ENCODE data around the gene PLEKHM2.

PLEKHM2 gene

DNA sequence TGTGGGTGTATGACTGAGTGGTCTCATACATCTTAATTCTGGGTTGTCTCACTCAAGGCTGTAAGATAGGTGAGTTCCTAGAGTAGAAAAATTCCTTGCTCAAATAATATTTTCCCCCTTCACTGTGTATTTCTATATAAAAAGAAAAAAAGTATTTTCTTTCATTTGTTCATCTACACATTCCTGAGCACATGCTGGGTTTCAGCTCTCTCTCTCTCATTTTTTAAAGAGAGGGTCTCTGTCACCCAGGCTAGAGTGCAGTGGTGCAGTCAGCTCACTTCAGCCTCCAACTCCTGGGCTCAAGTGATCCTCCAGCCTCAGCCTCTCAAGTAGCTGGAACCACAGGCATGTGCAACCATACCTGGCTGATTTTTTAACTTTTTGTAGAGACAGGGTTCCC, 44.9 kb upstream of the PLEKHM2 start:
- H3K18ac ChIP-seq (ENCODE audit: low read length) = no peak overlapping the region
- no peak overlapping the region for H3K23ac ChIP-seq (ENCODE audit: low read depth, low read length, poor library complexity)
- no peaks in the 10 kb centered on the region for H3K4me1 ChIP-seq (ENCODE audit: control insufficient read depth in 2 of 2, insufficient read depth in 1 of 2, low read depth in 1 of 2, low read length in 2 of 2)
- H2BK12ac ChIP-seq (ENCODE audit: low read length) = no peak overlapping the region
- peaks cover 45 to 96% of the 10 kb centered on the region in 2 donors for H3K36me3 ChIP-seq (replicated peaks in 1 of 2; ENCODE audit: control insufficient read depth in 2 of 2, insufficient read depth in 2 of 2, low read length in 2 of 2)
- H2BK5ac ChIP-seq (ENCODE audit: low read length) = no peak overlapping the region
- H4K91ac ChIP-seq (ENCODE audit: low read depth, low read length, poor library complexity) = no peak overlapping the region
- no peak for DNase-seq (ENCODE audit: low spot score)
- no peak overlapping the region for H3K4me2 ChIP-seq (ENCODE audit: insufficient read depth, low read length, poor library complexity, severe bottlenecking)
- no peak overlapping the region for H3K4ac ChIP-seq (ENCODE audit: low read length)
- H3K27ac ChIP-seq (replicated peaks; ENCODE audit: low read length) = no peak overlapping the region
- H3K14ac ChIP-seq (ENCODE audit: low read length) = no peak overlapping the region
- peaks cover 0 to 2% (median 0%) of the 10 kb centered on the region in 3 experiments for H3K27me3 ChIP-seq (ENCODE audit: control insufficient read depth in 3 of 3, insufficient read depth in 3 of 3, low read depth in 1 of 3, low read length in 3 of 3)
- H2AK5ac ChIP-seq (ENCODE audit: low read depth, low read length) = no peak overlapping the region
- no peak overlapping the region for H4K8ac ChIP-seq (ENCODE audit: low read depth, low read length)
- no peaks in the 10 kb centered on the region for H3K9me3 ChIP-seq (replicated peaks in 1 of 2; ENCODE audit: control insufficient read depth in 2 of 2, insufficient read depth in 1 of 2, low read depth in 1 of 2, low read length in 2 of 2)
- no peaks in the 10 kb centered on the region for H3K79me1 ChIP-seq (ENCODE audit: low read depth, low read length)
- H2AFZ ChIP-seq (ENCODE audit: low read length) = no peak overlapping the region
- no peak overlapping the region for H2BK120ac ChIP-seq (ENCODE audit: low read depth, low read length)
- H2BK15ac ChIP-seq (ENCODE audit: low read length) = no peak overlapping the region
- H3K4me3 ChIP-seq (ENCODE audit: low read length in 2 of 2) = no peak overlapping the region
- H3K9ac ChIP-seq (ENCODE audit: low read depth, low read length, poor library complexity) = no peak overlapping the region

DNA sequence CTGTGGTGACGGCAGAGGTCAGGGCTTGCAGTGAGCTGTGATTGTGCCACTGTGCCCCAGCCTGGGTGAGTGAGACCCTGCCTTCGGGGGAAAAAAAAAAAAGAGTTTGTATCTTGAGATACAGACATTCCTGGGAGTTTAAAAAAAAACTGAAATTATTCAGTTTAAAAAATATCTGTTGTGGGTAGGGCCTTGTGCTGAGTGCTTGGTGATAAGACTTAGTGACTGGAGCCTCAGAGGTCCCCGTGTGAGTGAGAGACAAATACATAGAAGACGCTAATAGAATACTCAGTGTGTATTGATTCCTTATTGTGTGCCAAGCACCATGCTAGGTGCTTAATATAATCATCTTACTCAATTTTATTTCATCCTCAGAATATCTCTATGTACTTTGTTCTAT, 44.2 kb upstream of the PLEKHM2 start:
- no peaks in the 10 kb centered on the region for H3K4me1 ChIP-seq (ENCODE audit: control insufficient read depth in 2 of 2, insufficient read depth in 1 of 2, low read depth in 1 of 2, low read length in 2 of 2)
- no CpG with 5 or more reads among the region's 4 CpGs for WGBS, 2 donors (ENCODE audit: extremely low coverage in 2 of 2, insufficient read length in 2 of 2, insufficient replicate concordance in 1 of 2)
- no peak overlapping the region for H3K4me2 ChIP-seq (ENCODE audit: insufficient read depth, low read length, poor library complexity, severe bottlenecking)
- H2BK15ac ChIP-seq (ENCODE audit: low read length) = no peak overlapping the region
- H3K27ac ChIP-seq (replicated peaks; ENCODE audit: low read length) = no peak overlapping the region
- no peak overlapping the region for H2AK5ac ChIP-seq (ENCODE audit: low read depth, low read length)
- no peak overlapping the region for H2AFZ ChIP-seq (ENCODE audit: low read length)
- H3K14ac ChIP-seq (ENCODE audit: low read length) = no peak overlapping the region
- H4K8ac ChIP-seq (ENCODE audit: low read depth, low read length) = no peak overlapping the region
- no peak overlapping the region for H2BK12ac ChIP-seq (ENCODE audit: low read length)
- H3K79me1 ChIP-seq (ENCODE audit: low read depth, low read length) = no peaks in the 10 kb centered on the region
- H3K4me3 ChIP-seq (ENCODE audit: low read length in 2 of 2) = no peak overlapping the region
- peaks cover 42 to 92% of the 10 kb centered on the region in 2 donors for H3K36me3 ChIP-seq (replicated peaks in 1 of 2; ENCODE audit: control insufficient read depth in 2 of 2, insufficient read depth in 2 of 2, low read length in 2 of 2)
- no peaks in the 10 kb centered on the region for H3K9me3 ChIP-seq (replicated peaks in 1 of 2; ENCODE audit: control insufficient read depth in 2 of 2, insufficient read depth in 1 of 2, low read depth in 1 of 2, low read length in 2 of 2)
- H2BK120ac ChIP-seq (ENCODE audit: low read depth, low read length) = no peak overlapping the region
- no peak overlapping the region for H4K91ac ChIP-seq (ENCODE audit: low read depth, low read length, poor library complexity)
- H3K4ac ChIP-seq (ENCODE audit: low read length) = no peak overlapping the region
- H3K9ac ChIP-seq (ENCODE audit: low read depth, low read length, poor library complexity) = no peak overlapping the region
- H3K23ac ChIP-seq (ENCODE audit: low read depth, low read length, poor library complexity) = no peak overlapping the region
- peaks cover 0 to 2% (median 0%) of the 10 kb centered on the region in 3 experiments for H3K27me3 ChIP-seq (ENCODE audit: control insufficient read depth in 3 of 3, insufficient read depth in 3 of 3, low read depth in 1 of 3, low read length in 3 of 3)
- no peak overlapping the region for H3K18ac ChIP-seq (ENCODE audit: low read length)
- no peak overlapping the region for H2BK5ac ChIP-seq (ENCODE audit: low read length)
- no peak for DNase-seq (ENCODE audit: low spot score)

DNA sequence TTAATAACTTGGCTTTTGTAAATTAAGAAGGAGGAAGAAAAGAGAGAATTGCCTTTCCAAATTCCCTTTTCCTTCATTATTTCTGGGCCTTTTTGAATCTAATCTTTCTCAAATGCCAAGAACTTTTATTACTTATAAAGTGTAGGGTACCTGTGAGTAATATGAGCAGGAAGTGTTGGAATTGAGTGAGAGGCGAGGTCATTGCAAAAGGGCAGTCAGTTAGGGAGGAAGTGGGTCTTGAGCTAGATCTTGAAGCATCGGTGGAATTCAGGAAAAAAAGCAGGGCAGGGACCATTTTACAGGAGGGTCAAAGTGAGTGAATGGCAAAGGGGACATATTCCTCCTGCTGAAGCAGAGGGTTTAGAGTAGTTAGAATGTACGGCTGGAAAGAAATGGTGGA, 43.5 kb upstream of the PLEKHM2 start:
- Histone ChIP-seq H4K8ac (ENCODE audit: low read depth, low read length) (no peak overlapping the region), H3K4ac (ENCODE audit: low read length) (no peak overlapping the region), H2AK5ac (ENCODE audit: low read depth, low read length) (no peak overlapping the region), H2BK15ac (ENCODE audit: low read length) (no peak overlapping the region), H3K9ac (ENCODE audit: low read depth, low read length, poor library complexity) (no peak overlapping the region), H2AFZ (ENCODE audit: low read length) (no peak overlapping the region), H3K14ac (ENCODE audit: low read length) (no peak overlapping the region), H3K9me3 (replicated peaks in 1 of 2; ENCODE audit: control insufficient read depth in 2 of 2, insufficient read depth in 1 of 2, low read depth in 1 of 2, low read length in 2 of 2) (no peaks in the 10 kb centered on the region), H3K79me1 (ENCODE audit: low read depth, low read length) (no peaks in the 10 kb centered on the region), H3K27ac (replicated peaks; ENCODE audit: low read length) (no peak overlapping the region), H2BK5ac (ENCODE audit: low read length) (no peak overlapping the region), H4K91ac (ENCODE audit: low read depth, low read length, poor library complexity) (no peak overlapping the region), H3K4me1 (ENCODE audit: control insufficient read depth in 2 of 2, insufficient read depth in 1 of 2, low read depth in 1 of 2, low read length in 2 of 2) (no peaks in the 10 kb centered on the region), H2BK120ac (ENCODE audit: low read depth, low read length) (no peak overlapping the region), H3K36me3 (replicated peaks in 1 of 2; ENCODE audit: control insufficient read depth in 2 of 2, insufficient read depth in 2 of 2, low read length in 2 of 2) (peaks cover 38 to 92% of the 10 kb centered on the region in 2 donors), H2BK12ac (ENCODE audit: low read length) (no peak overlapping the region), H3K23ac (ENCODE audit: low read depth, low read length, poor library complexity) (no peak overlapping the region), H3K27me3 (ENCODE audit: control insufficient read depth in 3 of 3, insufficient read depth in 3 of 3, low read depth in 1 of 3, low read length in 3 of 3) (peaks cover 0 to 2% (median 0%) of the 10 kb centered on the region in 3 experiments), H3K18ac (ENCODE audit: low read length) (no peak overlapping the region), H3K4me3 (ENCODE audit: low read length in 2 of 2) (no peak overlapping the region), H3K4me2 (ENCODE audit: insufficient read depth, low read length, poor library complexity, severe bottlenecking) (no peak overlapping the region)
- DNase-seq (ENCODE audit: low spot score) = no peak
- WGBS, 2 donors (ENCODE audit: extremely low coverage in 2 of 2, insufficient read length in 2 of 2, insufficient replicate concordance in 1 of 2) = no CpG with 5 or more reads among the region's 3 CpGs

DNA sequence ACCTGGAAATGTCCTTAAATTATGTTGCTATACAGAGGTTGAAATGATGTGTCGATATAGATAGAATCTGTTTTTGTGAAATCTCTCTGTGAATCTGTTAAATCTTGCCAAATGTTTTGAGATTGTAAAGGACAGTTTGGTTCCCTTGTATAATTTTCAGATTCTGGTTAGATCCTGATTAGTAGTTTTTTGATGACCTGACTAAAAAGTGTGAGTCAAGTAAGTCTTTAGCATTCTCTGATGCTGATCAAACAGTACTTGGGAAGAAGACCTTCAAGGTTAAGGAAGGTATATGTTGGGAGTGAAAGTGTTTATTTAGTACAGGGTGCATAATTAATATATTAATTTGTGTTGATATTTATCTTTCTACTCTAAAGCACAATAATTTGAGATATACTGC, 34.2 kb upstream of the PLEKHM2 start:
- H3K9ac ChIP-seq (ENCODE audit: low read depth, low read length, poor library complexity) = no peak overlapping the region
- WGBS, 2 donors (ENCODE audit: extremely low coverage in 2 of 2, insufficient read length in 2 of 2, insufficient replicate concordance in 1 of 2) = no CpG with 5 or more reads among the region's 1 CpG
- no peak overlapping the region for H4K91ac ChIP-seq (ENCODE audit: low read depth, low read length, poor library complexity)
- no peak overlapping the region for H2BK15ac ChIP-seq (ENCODE audit: low read length)
- no peak overlapping the region for H2BK5ac ChIP-seq (ENCODE audit: low read length)
- no peak overlapping the region for H3K14ac ChIP-seq (ENCODE audit: low read length)
- H3K27ac ChIP-seq (replicated peaks; ENCODE audit: low read length) = no peak overlapping the region
- H3K23ac ChIP-seq (ENCODE audit: low read depth, low read length, poor library complexity) = no peak overlapping the region
- H2BK120ac ChIP-seq (ENCODE audit: low read depth, low read length) = no peak overlapping the region
- H3K36me3 ChIP-seq (replicated peaks in 1 of 2; ENCODE audit: control insufficient read depth in 2 of 2, insufficient read depth in 2 of 2, low read length in 2 of 2) = peaks cover 9 to 94% of the 10 kb centered on the region in 2 donors
- H4K8ac ChIP-seq (ENCODE audit: low read depth, low read length) = no peak overlapping the region
- no peak overlapping the region for H3K4ac ChIP-seq (ENCODE audit: low read length)
- H3K18ac ChIP-seq (ENCODE audit: low read length) = no peak overlapping the region
- no peaks in the 10 kb centered on the region for H3K9me3 ChIP-seq (replicated peaks in 1 of 2; ENCODE audit: control insufficient read depth in 2 of 2, insufficient read depth in 1 of 2, low read depth in 1 of 2, low read length in 2 of 2)
- no peaks in the 10 kb centered on the region for H3K27me3 ChIP-seq (ENCODE audit: control insufficient read depth in 3 of 3, insufficient read depth in 3 of 3, low read depth in 1 of 3, low read length in 3 of 3)
- H3K4me2 ChIP-seq (ENCODE audit: insufficient read depth, low read length, poor library complexity, severe bottlenecking) = no peak overlapping the region
- H2AFZ ChIP-seq (ENCODE audit: low read length) = no peak overlapping the region
- no peaks in the 10 kb centered on the region for H3K79me1 ChIP-seq (ENCODE audit: low read depth, low read length)
- no peak for DNase-seq (ENCODE audit: low spot score)
- no peak overlapping the region for H2BK12ac ChIP-seq (ENCODE audit: low read length)
- no peaks in the 10 kb centered on the region for H3K4me1 ChIP-seq (ENCODE audit: control insufficient read depth in 2 of 2, insufficient read depth in 1 of 2, low read depth in 1 of 2, low read length in 2 of 2)
- no peak overlapping the region for H2AK5ac ChIP-seq (ENCODE audit: low read depth, low read length)
- H3K4me3 ChIP-seq (ENCODE audit: low read length in 2 of 2) = no peak overlapping the region
